Gastroesophageal sphincter (tissue), 3 donors: ENCODE results near the gene ACSM2B.
"Not testable (repeated sequence)": the region's sequence is repeated elsewhere in the genome, so short reads cannot be mapped to it uniquely, and the experiment has no call there.

Source experiments
- CTCF ChIP-seq, 4 experiments: fragments of 200-600 bp in 2 of 4; fragments of 450-650 bp in 2 of 4; sonication (generic) in 1 of 4; IDR thresholded peaks; one replicate each; pipeline ENCODE4 v1.5.1; 2017 to 2019; ENCODE audit warnings: antibody characterized with exemption in 4 of 4, mild to moderate bottlenecking in 2 of 4, moderate library complexity in 2 of 4
- EP300 ChIP-seq: sonication (generic); formaldehyde crosslinking; IDR thresholded peaks from one replicate; pipeline ENCODE4 v1.6.1; 2017; ENCODE audit warnings: antibody characterized with exemption, mild to moderate bottlenecking

- TF ChIP-seq CTCF (IDR thresholded peaks at IDR 0.05); EP300: not testable (repeated sequence)
These were observed 21.5 kb downstream of the ACSM2B start for GRCh38 chr16:20554689-20555088.
